Measurements from ENCODE around the gene ZSCAN10.
A peak's percentile ranks its signal among the peaks of the same experiment; 100 is the strongest.
"Not testable (repeated sequence)": the region's sequence is repeated elsewhere in the genome, so short reads cannot be mapped to it uniquely, and the experiment has no call there.

ZSCAN10 gene

DNA sequence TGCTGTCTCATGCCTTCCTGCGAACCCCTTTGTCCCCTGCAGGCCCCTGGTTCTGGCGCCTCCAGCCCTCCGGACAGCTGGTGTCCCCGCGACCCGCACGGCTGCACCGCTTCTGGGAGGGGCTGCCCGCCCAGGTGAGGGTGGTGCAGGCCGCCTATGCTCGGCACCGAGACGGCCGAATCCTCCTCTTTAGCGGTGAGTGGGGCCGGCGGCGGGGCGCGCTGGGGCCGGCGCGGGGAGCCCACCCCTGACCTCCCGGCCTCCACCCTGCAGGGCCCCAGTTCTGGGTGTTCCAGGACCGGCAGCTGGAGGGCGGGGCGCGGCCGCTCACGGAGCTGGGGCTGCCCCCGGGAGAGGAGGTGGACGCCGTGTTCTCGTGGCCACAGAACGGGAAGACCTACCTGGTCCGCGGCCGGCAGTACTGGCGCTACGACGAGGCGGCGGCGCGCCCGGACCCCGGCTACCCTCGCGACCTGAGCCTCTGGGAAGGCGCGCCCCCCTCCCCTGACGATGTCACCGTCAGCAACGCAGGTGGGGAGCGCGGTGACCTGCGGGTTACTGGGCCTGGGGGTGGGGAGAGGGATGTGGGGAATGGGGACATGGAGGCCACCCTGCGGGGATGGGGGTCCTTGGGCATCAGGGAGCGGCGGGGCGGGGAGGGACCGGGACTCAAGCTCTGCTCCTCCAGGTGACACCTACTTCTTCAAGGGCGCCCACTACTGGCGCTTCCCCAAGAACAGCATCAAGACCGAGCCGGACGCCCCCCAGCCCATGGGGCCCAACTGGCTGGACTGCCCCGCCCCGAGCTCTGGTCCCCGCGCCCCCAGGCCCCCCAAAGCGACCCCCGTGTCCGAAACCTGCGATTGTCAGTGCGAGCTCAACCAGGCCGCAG, 40.7 kb downstream of the ZSCAN10 start:
- H3K4me3 ChIP-seq (ENCODE audit: low read depth, low read length): peak overlapping the region; percentile 76
- TF ChIP-seq, protein P1, sequence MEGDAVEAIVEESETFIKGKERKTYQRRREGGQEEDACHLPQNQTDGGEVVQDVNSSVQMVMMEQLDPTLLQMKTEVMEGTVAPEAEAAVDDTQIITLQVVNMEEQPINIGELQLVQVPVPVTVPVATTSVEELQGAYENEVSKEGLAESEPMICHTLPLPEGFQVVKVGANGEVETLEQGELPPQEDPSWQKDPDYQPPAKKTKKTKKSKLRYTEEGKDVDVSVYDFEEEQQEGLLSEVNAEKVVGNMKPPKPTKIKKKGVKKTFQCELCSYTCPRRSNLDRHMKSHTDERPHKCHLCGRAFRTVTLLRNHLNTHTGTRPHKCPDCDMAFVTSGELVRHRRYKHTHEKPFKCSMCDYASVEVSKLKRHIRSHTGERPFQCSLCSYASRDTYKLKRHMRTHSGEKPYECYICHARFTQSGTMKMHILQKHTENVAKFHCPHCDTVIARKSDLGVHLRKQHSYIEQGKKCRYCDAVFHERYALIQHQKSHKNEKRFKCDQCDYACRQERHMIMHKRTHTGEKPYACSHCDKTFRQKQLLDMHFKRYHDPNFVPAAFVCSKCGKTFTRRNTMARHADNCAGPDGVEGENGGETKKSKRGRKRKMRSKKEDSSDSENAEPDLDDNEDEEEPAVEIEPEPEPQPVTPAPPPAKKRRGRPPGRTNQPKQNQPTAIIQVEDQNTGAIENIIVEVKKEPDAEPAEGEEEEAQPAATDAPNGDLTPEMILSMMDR (IDR thresholded peaks at IDR 0.05; ENCODE audit: low read depth, low read length): peak; percentile 6
- in situ Hi-C loops (cut with HindIII; ENCODE audit: low sequenced_read_pairs): no loop called here
- peak; percentile 24 for DNase-seq (ENCODE audit: low read depth, low spot score)

DNA sequence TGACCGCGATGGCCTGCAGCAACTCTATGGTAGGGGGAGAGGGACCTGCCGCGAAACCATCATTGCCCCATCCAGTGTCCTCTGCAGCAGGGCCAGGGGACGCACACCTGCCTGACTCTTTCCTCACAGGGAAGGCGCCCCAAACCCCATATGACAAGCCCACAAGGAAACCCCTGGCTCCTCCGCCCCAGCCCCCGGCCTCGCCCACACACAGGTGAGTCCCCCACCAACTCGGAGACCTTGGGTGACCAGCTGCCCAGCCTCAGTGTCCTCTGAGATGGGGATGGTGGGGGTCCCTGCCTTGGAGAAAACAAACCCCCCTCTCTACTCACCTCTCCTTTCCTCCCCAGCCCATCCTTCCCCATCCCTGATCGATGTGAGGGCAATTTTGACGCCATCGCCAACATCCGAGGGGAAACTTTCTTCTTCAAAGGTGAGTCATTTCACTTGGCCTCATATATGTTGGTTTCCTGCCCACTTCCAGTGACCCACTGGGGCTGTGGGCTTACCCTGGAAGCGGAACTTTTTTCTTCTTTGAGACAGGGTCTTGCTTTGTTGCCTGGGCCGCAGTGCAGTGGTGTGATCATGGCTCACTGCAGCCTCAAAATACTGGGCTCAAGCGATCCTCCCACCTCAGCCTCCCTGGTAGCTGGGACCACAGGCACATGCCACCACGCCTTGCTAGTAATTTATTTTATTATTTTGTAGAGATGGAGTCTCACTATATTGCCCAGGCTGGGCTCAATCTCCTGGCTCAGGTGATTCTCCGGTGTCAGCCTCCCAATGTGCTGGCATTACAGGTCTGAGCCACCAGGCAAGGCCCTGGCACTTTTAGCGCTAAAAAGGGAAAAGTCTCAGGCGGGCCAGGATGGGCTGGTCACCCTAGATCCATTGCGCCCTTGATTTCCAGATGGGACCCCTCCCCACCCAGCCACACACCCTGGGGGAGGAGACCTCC, 41.6 kb downstream of the ZSCAN10 start:
- DNase-seq (ENCODE audit: low read depth, low spot score): no peak
- in situ Hi-C loops (cut with HindIII; ENCODE audit: low sequenced_read_pairs): no loop called here
- TF ChIP-seq, protein P1 (IDR thresholded peaks at IDR 0.05; ENCODE audit: low read depth, low read length): no peak
- no peak overlapping the region for H3K4me3 ChIP-seq (ENCODE audit: low read depth, low read length)

DNA sequence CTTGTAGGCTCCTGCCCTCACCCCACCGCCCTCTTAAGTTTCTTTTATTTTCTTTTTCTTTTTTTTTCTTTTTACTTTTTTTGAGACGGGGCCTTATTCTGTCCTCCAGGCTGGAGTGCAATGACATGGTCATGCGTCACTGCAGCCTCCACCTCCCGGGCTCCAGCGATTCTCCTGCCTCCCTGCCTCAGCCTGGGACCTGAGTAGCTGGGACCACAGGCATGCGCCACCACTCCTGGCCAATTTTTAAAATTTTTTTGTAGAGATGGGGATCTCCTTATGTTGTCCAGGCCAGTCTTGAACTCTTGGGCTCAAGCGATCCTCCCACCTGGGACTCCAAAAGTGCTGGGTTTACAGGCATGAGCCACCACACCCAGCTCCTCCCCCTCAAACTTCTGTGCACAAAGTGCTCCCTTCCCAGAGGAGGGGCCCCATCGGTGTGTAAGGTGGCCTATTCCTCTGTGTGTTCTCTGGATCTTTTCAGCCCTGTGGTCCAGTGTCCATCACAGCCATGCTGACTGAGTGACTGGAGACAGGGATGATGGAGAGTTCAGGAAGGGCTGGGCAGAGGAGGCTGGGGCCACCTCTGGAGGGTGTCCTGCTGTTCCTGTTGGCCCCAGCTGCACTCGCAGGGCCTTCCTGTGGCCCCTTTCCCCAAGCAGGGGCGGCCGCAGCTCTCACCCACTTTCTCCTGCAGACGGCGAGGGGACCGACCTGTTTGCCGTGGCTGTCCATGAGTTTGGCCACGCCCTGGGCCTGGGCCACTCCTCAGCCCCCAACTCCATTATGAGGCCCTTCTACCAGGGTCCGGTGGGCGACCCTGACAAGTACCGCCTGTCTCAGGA, 42.5 kb downstream of the ZSCAN10 start:
- in situ Hi-C loops (cut with HindIII; ENCODE audit: low sequenced_read_pairs): no loop called here
- H3K4me3 ChIP-seq (ENCODE audit: low read depth, low read length): no peak overlapping the region
- TF ChIP-seq, protein P1 (IDR thresholded peaks at IDR 0.05; ENCODE audit: low read depth, low read length): no peak
- DNase-seq (ENCODE audit: low read depth, low spot score): no peak

DNA sequence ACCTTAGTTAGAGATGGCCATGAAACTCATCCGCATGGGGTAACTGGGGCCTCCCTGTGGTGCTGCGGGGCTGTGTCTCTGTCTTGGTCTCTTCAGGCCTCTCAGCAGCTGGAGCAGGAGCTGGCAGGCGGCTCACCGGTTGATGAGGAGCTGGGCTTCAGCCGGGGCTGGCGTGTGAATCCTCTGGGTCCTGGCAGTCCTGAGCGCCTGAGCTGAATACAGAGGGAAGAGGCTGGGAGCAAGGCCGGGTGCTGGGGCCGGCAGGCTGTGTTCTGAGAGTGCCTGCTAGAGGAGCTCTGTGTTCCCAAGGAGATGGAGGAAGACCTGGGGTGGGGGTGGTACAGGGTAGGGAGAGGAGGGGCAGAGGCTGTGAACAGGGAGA, 43.4 kb downstream of the ZSCAN10 start:
- in situ Hi-C loops (cut with HindIII; ENCODE audit: low sequenced_read_pairs); DNase-seq (ENCODE audit: low read depth, low spot score); H3K4me3 ChIP-seq (ENCODE audit: low read depth, low read length): not testable (repeated sequence)

DNA sequence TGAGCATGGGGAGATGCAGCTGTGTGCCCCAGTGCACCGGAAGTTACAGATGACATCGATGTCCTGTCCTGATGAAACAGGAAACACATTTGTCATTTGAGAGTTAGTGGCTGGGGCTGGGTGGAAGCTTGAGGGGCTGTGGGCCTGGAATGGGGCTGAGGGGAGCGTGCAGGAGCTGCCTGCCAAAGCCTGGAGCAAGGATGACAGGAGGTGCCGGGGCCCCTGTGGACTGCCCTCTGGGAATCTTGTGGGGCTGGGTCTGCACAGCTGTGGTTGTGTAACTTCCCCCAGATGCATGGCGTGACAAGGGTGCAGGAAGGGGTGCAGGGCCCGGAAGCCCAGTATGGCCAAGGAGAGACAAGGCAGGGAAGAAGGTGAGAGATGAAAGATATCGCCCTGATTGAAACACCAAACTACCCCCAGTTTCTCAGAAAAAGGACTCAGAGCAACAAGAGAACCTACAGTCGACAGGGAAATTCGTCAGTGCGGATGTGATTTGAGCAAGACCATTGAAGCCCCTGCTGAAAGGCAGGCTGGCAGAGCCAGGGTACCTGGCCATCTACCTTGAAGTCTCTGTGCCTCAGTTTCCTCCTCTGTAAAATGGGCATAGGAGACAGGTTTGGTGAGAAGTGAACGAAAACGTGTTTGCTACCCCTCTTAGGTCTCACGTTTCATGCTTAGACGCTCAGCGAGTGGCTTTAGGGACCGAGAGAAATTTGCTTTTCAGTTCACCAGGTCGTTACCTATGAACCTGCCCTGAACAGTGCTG, 43.9 kb downstream of the ZSCAN10 start:
- H3K4me3 ChIP-seq (ENCODE audit: low read depth, low read length): no peak overlapping the region
- no peak for DNase-seq (ENCODE audit: low read depth, low spot score)
- in situ Hi-C loops (cut with HindIII; ENCODE audit: low sequenced_read_pairs): no loop called here
- TF ChIP-seq, protein P1 (IDR thresholded peaks at IDR 0.05; ENCODE audit: low read depth, low read length): no peak

DNA sequence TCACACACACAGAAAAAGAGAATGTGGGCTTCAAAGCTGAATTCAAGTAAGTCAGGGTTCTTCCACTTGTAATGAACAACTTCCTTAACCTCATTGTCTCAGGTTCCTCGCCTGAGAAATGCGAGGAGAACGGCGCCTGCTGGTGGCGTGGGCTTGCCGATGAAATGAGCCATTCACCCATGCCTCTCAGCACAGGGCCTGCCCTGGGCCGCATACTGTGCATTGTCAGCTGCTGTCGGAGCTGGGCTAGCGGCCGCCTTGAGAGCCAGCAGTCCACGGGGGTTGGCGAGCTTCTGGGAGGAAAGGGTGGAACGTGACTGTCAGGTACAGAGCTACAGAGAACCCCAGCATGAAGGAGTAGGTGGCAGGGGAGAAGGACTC, 45.8 kb downstream of the ZSCAN10 start:
- DNase-seq (ENCODE audit: low read depth, low spot score); in situ Hi-C loops (cut with HindIII; ENCODE audit: low sequenced_read_pairs); H3K4me3 ChIP-seq (ENCODE audit: low read depth, low read length): not testable (repeated sequence)

DNA sequence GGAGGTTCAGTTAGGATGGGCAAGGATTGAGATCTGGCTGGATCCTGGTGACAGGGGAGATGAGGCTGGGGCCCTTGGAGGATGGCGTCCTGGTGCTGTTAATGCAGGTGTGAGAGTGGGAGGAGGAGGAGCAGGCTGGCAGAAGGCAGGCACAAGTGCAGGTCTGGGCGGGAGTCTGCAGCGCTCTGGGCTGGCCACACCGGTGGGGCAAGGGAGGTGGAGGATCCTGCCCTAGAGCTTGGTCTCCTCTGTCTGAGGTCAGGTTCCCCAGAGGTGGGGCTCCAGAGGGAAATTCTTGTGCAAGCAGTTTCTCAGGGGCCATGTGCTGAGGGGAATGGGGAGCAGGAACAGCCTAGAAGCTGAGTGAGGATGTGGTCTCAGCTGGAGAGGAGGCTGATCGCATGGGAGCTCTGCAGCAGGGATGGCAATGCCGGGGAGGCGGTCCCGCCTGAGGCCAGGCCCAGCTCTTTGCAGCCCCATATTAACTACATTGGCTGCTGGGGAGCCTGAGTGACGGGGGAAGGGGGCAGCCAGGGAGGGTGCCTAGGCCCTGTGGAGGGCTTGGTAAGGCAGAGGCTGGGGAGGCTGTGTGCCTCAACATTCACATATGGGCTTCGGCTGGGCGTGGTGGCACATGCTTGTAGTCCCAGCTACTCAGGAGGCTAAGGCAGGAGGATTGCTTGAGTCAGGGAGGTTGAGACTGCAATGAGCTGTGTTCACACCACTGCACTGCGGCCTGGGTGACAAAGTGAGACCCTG, 46.3 kb downstream of the ZSCAN10 start:
- in situ Hi-C loops (cut with HindIII; ENCODE audit: low sequenced_read_pairs); DNase-seq (ENCODE audit: low read depth, low spot score): not testable (repeated sequence)

More for the DNA sequence above, 46.3 kb downstream of the ZSCAN10 start:
- H3K4me3 ChIP-seq (ENCODE audit: low read depth, low read length): not testable (repeated sequence)
